Measurements from ENCODE around the gene GP5. TPM values are rescaled to one million over a fixed set of nuclear protein-coding genes. Genes with fewer than 3 reads are reported as not detected.

The GP5 gene, protein sequence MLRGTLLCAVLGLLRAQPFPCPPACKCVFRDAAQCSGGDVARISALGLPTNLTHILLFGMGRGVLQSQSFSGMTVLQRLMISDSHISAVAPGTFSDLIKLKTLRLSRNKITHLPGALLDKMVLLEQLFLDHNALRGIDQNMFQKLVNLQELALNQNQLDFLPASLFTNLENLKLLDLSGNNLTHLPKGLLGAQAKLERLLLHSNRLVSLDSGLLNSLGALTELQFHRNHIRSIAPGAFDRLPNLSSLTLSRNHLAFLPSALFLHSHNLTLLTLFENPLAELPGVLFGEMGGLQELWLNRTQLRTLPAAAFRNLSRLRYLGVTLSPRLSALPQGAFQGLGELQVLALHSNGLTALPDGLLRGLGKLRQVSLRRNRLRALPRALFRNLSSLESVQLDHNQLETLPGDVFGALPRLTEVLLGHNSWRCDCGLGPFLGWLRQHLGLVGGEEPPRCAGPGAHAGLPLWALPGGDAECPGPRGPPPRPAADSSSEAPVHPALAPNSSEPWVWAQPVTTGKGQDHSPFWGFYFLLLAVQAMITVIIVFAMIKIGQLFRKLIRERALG
- total RNA-seq = under 1 TPM; 0.28 to 0.53 TPM

DNA sequence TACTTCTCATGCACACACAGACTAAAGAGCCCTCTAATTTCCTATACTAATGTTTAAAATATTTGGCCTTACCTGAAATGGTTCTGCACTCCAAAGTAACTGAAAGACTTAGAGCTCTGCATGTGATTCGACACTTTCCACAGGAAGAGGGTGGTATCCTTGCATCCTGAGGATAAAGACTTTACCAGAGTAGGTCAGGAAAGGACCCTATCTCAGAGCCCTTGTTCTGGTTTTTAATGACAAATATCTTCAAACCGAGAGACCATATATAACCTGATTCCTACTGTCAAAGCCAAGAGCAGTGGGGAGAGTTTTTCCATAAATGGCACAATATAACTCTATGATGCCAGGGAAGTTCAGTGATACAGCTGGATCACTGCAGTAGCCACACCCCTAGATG is at the start of gene GP5:
Gene GP5 (minus strand): TSS at position 101 of the 400 bp plus-strand sequence. CDS start 984 bp downstream, outside the sequence.
- peaks cover under 1% of the 10 kb centered on the region for H3K36me3 Mint-ChIP-seq
- peak within 1 kb of the TSS; percentile 69 for H3K4me3 Mint-ChIP-seq
- peaks cover 51% of the 10 kb centered on the region for H3K4me1 Mint-ChIP-seq
- no peaks in the 10 kb centered on the region for H3K9me3 Mint-ChIP-seq (ENCODE audit: low read depth)
- DNase-seq (no peak), ATAC-seq (no peak)
- H3K27ac Mint-ChIP-seq = peak within 1 kb of the TSS; percentile 46
- H3K27me3 Mint-ChIP-seq = peaks cover 49% of the 10 kb centered on the region
- CTCF ChIA-PET = interaction anchor here (3.7 to 3.8 kb wide), 2 partner anchors 7 to 55 kb away, joined by 18 to 19 read pairs; no protein-coding TSS in a partner anchor

DNA sequence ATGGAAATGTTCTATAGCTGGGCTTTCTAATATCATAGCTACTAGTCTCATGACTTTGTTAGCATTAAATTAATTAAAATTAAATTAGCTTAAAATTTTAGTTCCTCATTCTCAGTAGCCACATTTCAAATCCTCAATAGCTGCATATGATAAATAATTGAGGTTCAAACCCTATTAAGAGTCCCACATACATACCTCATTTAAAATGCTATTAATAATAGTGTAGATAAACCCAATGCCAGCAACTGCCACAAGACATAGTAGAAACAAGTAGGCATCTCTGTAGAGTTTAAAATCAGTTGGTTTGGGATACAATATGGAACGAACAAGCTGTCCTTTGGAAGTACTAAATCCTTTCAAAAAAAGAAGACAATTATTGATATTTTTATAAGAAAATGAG is 48.6 kb upstream of the GP5 start:
- Mint-ChIP-seq H3K36me3 (peaks cover 36% of the 10 kb centered on the region), H3K4me1 (peaks cover 5% of the 10 kb centered on the region), H3K9me3 (ENCODE audit: low read depth) (no peaks in the 10 kb centered on the region), H3K27me3 (no peaks in the 10 kb centered on the region), H3K27ac (no peak overlapping the region), H3K4me3 (no peak overlapping the region)
- DNase-seq = no peak
- CTCF ChIA-PET = interaction anchor here (0.8 to 1.7 kb wide), 6 partner anchors 24 to 148 kb away, joined by 3 to 5 read pairs (median 3); no protein-coding TSS in a partner anchor
- ATAC-seq = no peak

- CTCF ChIA-PET = interaction anchor here (0.8 to 1.7 kb wide), 7 partner anchors 11 to 148 kb away, joined by 3 to 5 read pairs (median 3); no protein-coding TSS in a partner anchor
- no peak overlapping the region for H3K4me3 Mint-ChIP-seq
- H3K27me3 Mint-ChIP-seq = no peaks in the 10 kb centered on the region
- H3K36me3 Mint-ChIP-seq = peaks cover 37% of the 10 kb centered on the region
- H3K4me1 Mint-ChIP-seq = peaks cover 5% of the 10 kb centered on the region
- DNase-seq (no peak), ATAC-seq (no peak)
- no peak overlapping the region for H3K27ac Mint-ChIP-seq
- no peaks in the 10 kb centered on the region for H3K9me3 Mint-ChIP-seq (ENCODE audit: low read depth)
These were observed 48.1 kb upstream of the GP5 start for GRCh38 chr3:194447161-194447560.

- CTCF ChIA-PET = interaction anchor here (0.8 to 1.7 kb wide), 5 partner anchors 11 to 146 kb away, joined by 3 to 5 read pairs (median 3); no protein-coding TSS in a partner anchor
- peaks cover 5% of the 10 kb centered on the region for H3K4me1 Mint-ChIP-seq
- ATAC-seq (no peak), DNase-seq (no peak)
- H3K27me3 Mint-ChIP-seq = no peaks in the 10 kb centered on the region
- H3K4me3 Mint-ChIP-seq = no peak overlapping the region
- H3K9me3 Mint-ChIP-seq (ENCODE audit: low read depth) = no peaks in the 10 kb centered on the region
- H3K36me3 Mint-ChIP-seq = peaks cover 37% of the 10 kb centered on the region
- H3K27ac Mint-ChIP-seq = no peak overlapping the region
These were observed 47.7 kb upstream of the GP5 start for GRCh38 chr3:194446754-194447153.

DNA sequence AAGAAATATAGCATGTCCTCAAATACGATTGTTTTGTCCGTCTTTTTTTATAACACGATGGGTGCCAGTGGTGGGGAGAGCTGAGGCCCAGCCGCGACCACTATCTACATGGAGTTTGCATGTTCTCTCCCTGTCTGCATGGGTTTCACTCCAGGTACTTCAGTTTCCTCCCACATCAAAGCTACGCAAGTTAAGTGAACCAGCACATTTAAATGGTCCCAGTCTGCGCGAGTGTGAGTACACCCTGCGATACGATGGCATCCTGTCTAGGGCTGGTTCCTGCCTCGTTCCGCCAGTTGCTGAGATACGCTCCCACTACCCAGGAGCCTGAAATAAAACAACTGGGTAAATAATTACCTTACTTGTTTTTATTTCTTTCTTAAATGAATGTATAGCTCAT is 47.1 kb upstream of the GP5 start:
- H3K4me1 Mint-ChIP-seq = peaks cover 5% of the 10 kb centered on the region
- no peak overlapping the region for H3K27ac Mint-ChIP-seq
- DNase-seq = no peak
- CTCF ChIA-PET = interaction anchor here (1.0 kb wide), 1 partner anchor 10 kb away, joined by 3 read pairs; no protein-coding TSS in a partner anchor
- peaks cover 38% of the 10 kb centered on the region for H3K36me3 Mint-ChIP-seq
- H3K4me3 Mint-ChIP-seq = no peak overlapping the region
- H3K27me3 Mint-ChIP-seq = no peaks in the 10 kb centered on the region
- no peaks in the 10 kb centered on the region for H3K9me3 Mint-ChIP-seq (ENCODE audit: low read depth)
- no peak for ATAC-seq

- H3K27me3 Mint-ChIP-seq = no peaks in the 10 kb centered on the region
- DNase-seq (no peak), ATAC-seq (no peak)
- no peak overlapping the region for H3K4me3 Mint-ChIP-seq
- no peaks in the 10 kb centered on the region for H3K9me3 Mint-ChIP-seq (ENCODE audit: low read depth)
- H3K36me3 Mint-ChIP-seq = peaks cover 45% of the 10 kb centered on the region
- no peak overlapping the region for H3K27ac Mint-ChIP-seq
- CTCF ChIA-PET = no interaction called here
- H3K4me1 Mint-ChIP-seq = peaks cover 8% of the 10 kb centered on the region
These were observed 44.8 kb upstream of the GP5 start for GRCh38 chr3:194443901-194444300.

- ATAC-seq (no peak), DNase-seq (no peak)
- Mint-ChIP-seq H3K4me3 (no peak overlapping the region), H3K27ac (no peak overlapping the region), H3K36me3 (peaks cover 50% of the 10 kb centered on the region), H3K27me3 (no peaks in the 10 kb centered on the region), H3K4me1 (peaks cover 12% of the 10 kb centered on the region), H3K9me3 (ENCODE audit: low read depth) (no peaks in the 10 kb centered on the region)
- CTCF ChIA-PET = interaction anchor here (1.3 kb wide), 1 partner anchor 19 kb away, joined by 3 read pairs; no protein-coding TSS in a partner anchor
These were observed 41.7 kb upstream of the GP5 start for GRCh38 chr3:194440756-194441155.

GRCh38 chr3:194439881-194440550 is 41.0 kb upstream of the GP5 start:
- H3K27ac Mint-ChIP-seq = no peak overlapping the region
- H3K36me3 Mint-ChIP-seq = peaks cover 52% of the 10 kb centered on the region

DNA sequence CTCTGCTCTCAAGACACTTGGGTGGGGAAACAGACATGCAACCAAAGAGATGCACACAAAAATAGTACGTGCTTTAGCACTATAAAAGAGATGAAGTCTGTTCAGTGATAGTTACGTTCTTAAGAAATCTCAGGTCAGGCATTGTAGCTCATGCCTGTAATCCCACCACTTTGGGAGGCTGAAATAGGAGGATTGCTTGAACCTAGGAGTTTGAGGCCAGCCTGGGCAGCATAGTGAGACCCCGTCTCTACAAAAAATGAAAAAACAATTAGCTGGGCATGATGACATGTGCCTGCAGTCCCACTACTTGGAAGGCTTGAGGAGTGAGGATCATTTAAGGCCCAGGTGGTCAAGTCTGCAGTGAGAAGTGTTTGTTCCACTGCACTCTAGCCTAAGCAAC is 35.4 kb upstream of the GP5 start:
- CTCF ChIA-PET = no interaction called here
- Mint-ChIP-seq H3K36me3 (peaks cover 46% of the 10 kb centered on the region), H3K4me3 (no peak overlapping the region)

More at GRCh38 chr3:194439881-194440550, 41.0 kb upstream of the GP5 start:
- H3K4me3 Mint-ChIP-seq = no peak overlapping the region
- H3K4me1 Mint-ChIP-seq = peaks cover 12% of the 10 kb centered on the region
- ATAC-seq (no peak), DNase-seq (no peak)
- H3K27me3 Mint-ChIP-seq = no peaks in the 10 kb centered on the region
- CTCF ChIA-PET = interaction anchor here (1.0 to 1.3 kb wide), 2 partner anchors 18 to 32 kb away, joined by 3 to 4 read pairs; no protein-coding TSS in a partner anchor
- H3K9me3 Mint-ChIP-seq (ENCODE audit: low read depth) = no peaks in the 10 kb centered on the region

DNA sequence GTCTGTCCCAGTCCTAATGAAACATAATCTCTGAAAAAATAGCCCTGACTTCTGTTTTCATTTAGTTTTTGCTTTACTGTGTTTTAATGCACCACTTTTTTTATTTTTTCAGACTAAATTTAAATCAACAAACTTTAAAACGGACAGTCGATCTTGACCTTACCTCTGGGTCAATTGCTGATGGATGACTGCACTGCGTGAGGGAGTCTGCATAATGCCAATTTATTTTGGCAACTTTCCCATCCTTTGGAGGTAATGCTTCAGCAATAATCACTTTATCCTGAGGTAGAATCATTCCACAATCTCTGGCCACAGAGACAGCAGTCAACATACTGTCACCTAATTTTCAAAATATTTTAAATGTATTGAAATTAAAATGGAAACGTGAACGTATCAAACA is 32.5 kb upstream of the GP5 start:
- Mint-ChIP-seq H3K9me3 (ENCODE audit: low read depth) (no peaks in the 10 kb centered on the region), H3K4me1 (peaks cover 2% of the 10 kb centered on the region), H3K27me3 (no peaks in the 10 kb centered on the region), H3K36me3 (peaks cover 42% of the 10 kb centered on the region), H3K4me3 (no peak overlapping the region), H3K27ac (no peak overlapping the region)
- no peak for DNase-seq
- CTCF ChIA-PET = interaction anchor here (1.2 kb wide), 1 partner anchor 10 kb away, joined by 4 read pairs; no protein-coding TSS in a partner anchor
- no peak for ATAC-seq

More for the DNA sequence above, 35.4 kb upstream of the GP5 start:
- DNase-seq = no peak
- Mint-ChIP-seq H3K9me3 (ENCODE audit: low read depth) (no peaks in the 10 kb centered on the region), H3K4me1 (peaks cover 12% of the 10 kb centered on the region), H3K27me3 (no peaks in the 10 kb centered on the region), H3K27ac (no peak overlapping the region)
- ATAC-seq = no peak

DNA sequence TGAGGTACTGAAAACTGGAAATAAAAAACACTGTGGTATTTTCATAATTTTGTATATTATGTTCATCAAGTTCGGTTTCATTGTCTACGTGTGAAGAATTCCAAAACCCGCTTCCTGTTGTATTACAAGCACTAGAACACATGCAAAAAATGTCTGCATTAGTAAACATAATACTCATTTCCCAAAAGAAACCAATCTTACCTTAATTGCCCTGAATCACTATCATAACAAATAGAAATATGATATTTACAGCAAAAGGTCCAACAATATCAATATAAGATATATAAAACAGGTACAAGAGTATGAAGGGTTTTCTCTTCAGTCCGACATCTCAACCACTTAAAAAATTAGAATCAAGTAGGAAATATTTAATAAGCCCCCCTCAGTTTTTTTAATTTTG is 26.3 kb upstream of the GP5 start:
- Mint-ChIP-seq H3K4me3 (no peak overlapping the region), H3K36me3 (peaks cover 37% of the 10 kb centered on the region), H3K27ac (no peak overlapping the region), H3K27me3 (no peaks in the 10 kb centered on the region), H3K9me3 (ENCODE audit: low read depth) (no peaks in the 10 kb centered on the region), H3K4me1 (peaks cover 2% of the 10 kb centered on the region)
- ATAC-seq = no peak
- DNase-seq = no peak
- CTCF ChIA-PET = no interaction called here

DNA sequence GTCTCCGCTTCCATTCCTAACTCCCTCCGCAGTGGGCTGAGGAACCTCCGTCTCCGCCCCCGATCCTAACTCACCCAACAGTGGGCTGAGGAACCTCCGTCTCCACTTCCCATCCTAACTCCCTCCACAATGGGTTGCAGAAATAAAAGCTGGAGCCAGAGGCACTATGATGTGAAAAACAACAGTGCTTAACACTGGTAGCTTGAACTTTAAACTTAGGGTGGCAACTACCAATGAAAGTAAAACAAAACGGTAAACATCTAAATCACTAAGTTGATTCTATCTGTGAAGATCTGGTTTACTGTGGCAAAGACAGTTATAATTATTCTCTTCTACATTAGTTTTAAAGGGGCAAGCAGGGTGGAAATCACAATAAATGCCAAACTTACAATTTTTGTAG is 25.9 kb upstream of the GP5 start:
- no peak for ATAC-seq
- Mint-ChIP-seq H3K4me3 (no peak overlapping the region), H3K27ac (no peak overlapping the region), H3K4me1 (peaks cover 2% of the 10 kb centered on the region), H3K9me3 (ENCODE audit: low read depth) (no peaks in the 10 kb centered on the region), H3K27me3 (no peaks in the 10 kb centered on the region), H3K36me3 (peaks cover 39% of the 10 kb centered on the region)
- no peak for DNase-seq
- CTCF ChIA-PET = no interaction called here

- Mint-ChIP-seq H3K27ac (no peak overlapping the region), H3K27me3 (no peaks in the 10 kb centered on the region), H3K36me3 (peaks cover 36% of the 10 kb centered on the region), H3K4me1 (peaks cover 2% of the 10 kb centered on the region), H3K9me3 (ENCODE audit: low read depth) (no peaks in the 10 kb centered on the region), H3K4me3 (no peak overlapping the region)
- no peak for ATAC-seq
- DNase-seq = no peak
- CTCF ChIA-PET = no interaction called here
These were observed 25.3 kb upstream of the GP5 start for GRCh38 chr3:194424373-194424772.

All from activated CD8-positive, alpha-beta memory T cell treated with anti-CD3 and anti-CD28 coated beads, Interleukin-2, amount 10 ng/mL, durations not matched to agents 7 days and 5 days (primary cell).